Right cardiac atrium (tissue), 5 donors: ENCODE measurements around the gene PRKCA. TPM values are rescaled to one million over a fixed set of nuclear protein-coding genes. Genes with fewer than 3 reads are reported as not detected.
"Not testable (repeated sequence)": the region's sequence is repeated elsewhere in the genome, so short reads cannot be mapped to it uniquely, and the experiment has no call there.

Source experiments
- ATAC-seq, 2 donors: fragments of 200-7000 bp; cut with Tn5 transposase; one replicate each; pipeline versions ENCODE4 v1.8.0 to v1.9.1; 2020; ENCODE audit warnings: moderate library complexity in 2 of 2, mild to moderate bottlenecking in 1 of 2
- DNase-seq, 3 donors: peaks; one replicate each; pipeline ENCODE4 v3.0.0-alpha.2; 2020
- H3K27ac ChIP-seq: one replicate; pipeline ENCODE4 v1.5.1; 2013; ENCODE audit warnings: mild to moderate bottlenecking, low read length, control low read depth, moderate library complexity
- H3K27me3 ChIP-seq: one replicate; pipeline ENCODE4 v1.6.1; 2013; ENCODE audit not compliant: control insufficient read depth, insufficient read depth
- H3K4me1 ChIP-seq: one replicate; pipeline ENCODE4 v1.6.1; 2013; ENCODE audit warnings: low read length; ENCODE audit not compliant: control insufficient read depth, insufficient read depth
- H3K4me3 ChIP-seq: one replicate; pipeline ENCODE4 v1.5.1; 2013; ENCODE audit warnings: low read length, control low read depth
- H3K9me3 ChIP-seq: one replicate; pipeline ENCODE4 v1.6.1; 2013; ENCODE audit warnings: low read length; ENCODE audit not compliant: control insufficient read depth
- WGBS: extraction: QIAGEN DNeasy Blood & Tissue Kit; methylation state at CpG from one replicate; pipeline ENCODE4 v1.1.7; 2013; 5-methylcytosine and 5-hydroxymethylcytosine counted together
- intact Hi-C, 4 donors: fragments of 100-400 bp; cut with DNase I; formaldehyde crosslinking; loops; one replicate each; pipeline versions ENCODE4 v1.11.0 to v1.14.0; 2022 to 2023
- polyA plus RNA-seq: library from polyadenylated mRNA; stranded (reverse); fragments of 200-250 nt; gene quantifications from one replicate; pipeline ENCODE4 v1.2.3, GENCODE V29; 2013
- total RNA-seq, 4 donors: library from RNA; stranded (reverse); fragmentation: NEBNext Ultra II Directional; extraction: Animal tissue kit (Norgen Biotek cat#: 25700); gene quantifications; one replicate each; pipeline ENCODE4 v1.2.1, GENCODE V29; 2021
- donor health status: healthy with polysubstance abuse.
- donor health status: DM: no; HTN: yes; CAD: no.
- donor health status: DM: no; HTN: no; CAD: no.
- donor health status: DM: no; HTN: yes; CAD: no; lungs with severe emphysema.
- donor health status: DM: yes; HTN: yes; CAD: no.

Gene PRKCA
- total and polyA plus RNA-seq, 5 donors, result 2.2 to 8.0 (median 6.8) TPM

DNA sequence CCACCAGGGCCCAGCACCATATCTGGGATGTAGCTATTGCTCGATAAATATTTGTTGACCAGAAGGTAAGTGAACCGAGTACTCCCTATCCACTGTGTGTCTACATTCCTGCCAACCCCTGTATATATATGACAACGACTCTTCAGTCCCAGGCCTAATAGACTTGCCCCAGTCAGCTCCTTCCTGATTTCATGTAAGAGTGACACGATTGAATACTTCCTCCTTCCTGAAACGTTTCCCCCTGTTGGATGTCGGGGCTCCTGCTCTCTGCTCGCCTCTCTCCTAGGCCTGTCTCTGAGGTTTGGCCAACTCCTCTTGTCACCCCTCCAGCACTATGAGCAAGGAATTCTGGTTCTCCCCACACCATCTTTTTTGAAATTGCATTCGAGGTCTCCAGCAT, 178.9 kb downstream of the PRKCA start:
- Histone ChIP-seq H3K4me1 (no peaks in the 10 kb centered on the region), H3K4me3 (no peak overlapping the region), H3K27me3 (no peaks in the 10 kb centered on the region), H3K9me3 (no peaks in the 10 kb centered on the region), H3K27ac (no peak overlapping the region)
- 84% methylated on average over 8 of the region's 8 CpGs for WGBS
- ATAC-seq (no peak), DNase-seq (no peak)
- intact Hi-C loops, result no loop called here

DNA sequence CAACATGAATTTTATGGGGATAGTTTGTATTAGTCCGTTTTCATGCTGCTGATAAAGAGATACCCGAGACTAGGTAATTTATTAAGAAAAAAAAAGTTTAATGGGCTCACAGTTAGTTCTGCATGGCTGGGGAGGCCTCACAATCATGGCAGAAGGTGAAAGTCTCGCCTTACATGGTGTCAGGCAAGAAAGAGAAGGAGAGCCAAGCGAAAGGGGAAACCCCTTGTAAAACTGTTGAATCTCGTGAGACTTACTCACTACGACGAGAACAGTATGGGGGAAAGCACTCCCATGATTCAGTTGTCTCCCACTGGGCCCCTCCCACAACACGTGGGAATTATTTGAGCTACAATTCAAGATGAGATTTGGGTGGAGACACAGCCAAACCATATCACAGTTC, 181.5 kb downstream of the PRKCA start:
- 85% methylated on average over 8 of the region's 8 CpGs for WGBS

DNA sequence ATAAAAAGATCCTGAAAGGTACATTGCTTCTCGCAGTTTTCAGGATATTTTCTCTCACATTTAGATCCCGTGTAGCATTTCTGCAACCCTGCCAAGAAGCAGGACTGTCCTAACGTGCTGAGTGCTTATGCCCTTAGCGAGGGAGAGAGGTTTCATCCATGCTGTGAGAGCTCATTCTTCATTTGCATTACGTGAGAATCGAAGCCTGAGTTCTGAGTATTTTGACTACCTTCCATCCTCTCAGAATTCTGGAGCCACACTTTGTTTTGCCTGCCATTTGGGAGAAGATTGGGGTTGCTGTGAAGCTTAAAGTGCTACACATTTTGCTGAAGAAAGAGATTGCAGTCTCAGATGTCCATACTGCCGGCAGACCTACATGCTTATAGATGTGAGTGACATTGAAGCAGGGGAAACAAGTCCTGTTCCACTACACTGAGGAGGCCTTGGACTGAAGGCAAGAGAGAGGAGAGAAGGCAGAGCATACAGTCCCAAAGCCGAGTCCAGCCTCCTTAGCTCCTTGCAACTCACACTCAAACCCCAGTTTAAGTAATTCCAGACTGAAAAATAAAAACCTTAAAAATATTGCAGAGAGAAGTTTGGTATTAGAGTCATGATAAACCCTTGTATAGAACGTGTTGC, 183.0 kb downstream of the PRKCA start:
- 58% methylated on average over 9 of the region's 9 CpGs for WGBS
- no peak for ATAC-seq
- H3K27me3 ChIP-seq, result no peaks in the 10 kb centered on the region
- no peak overlapping the region for H3K4me3 ChIP-seq
- no peak for DNase-seq
- no peaks in the 10 kb centered on the region for H3K9me3 ChIP-seq
- intact Hi-C loops, result no loop called here
- H3K4me1 ChIP-seq, result no peaks in the 10 kb centered on the region
- H3K27ac ChIP-seq, result no peak overlapping the region

More for the DNA sequence above, 181.5 kb downstream of the PRKCA start:
- Histone ChIP-seq H3K9me3 (no peaks in the 10 kb centered on the region), H3K4me1 (no peaks in the 10 kb centered on the region), H3K27ac (no peak overlapping the region), H3K4me3 (no peak overlapping the region), H3K27me3 (no peaks in the 10 kb centered on the region)
- no peak for DNase-seq
- ATAC-seq, result no peak
- intact Hi-C loops, result no loop called here

DNA sequence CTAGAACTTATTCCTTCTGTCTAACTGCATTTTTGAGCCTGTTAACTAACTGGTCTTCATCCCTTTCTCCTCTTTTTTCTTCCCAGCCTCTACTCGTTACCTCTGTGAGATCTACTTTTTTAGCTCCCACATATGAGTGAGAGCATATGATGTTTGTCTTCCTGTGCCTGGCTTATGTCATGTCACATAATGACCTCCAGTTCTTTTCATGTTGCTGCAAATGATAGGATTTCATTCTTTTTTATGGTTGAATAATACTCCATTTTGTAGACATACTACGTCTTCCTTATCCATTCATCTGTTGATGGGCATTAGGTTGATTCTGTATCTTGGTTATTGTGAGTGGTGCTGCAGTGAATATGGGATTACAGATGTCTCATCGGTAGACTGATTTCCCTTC, 184.7 kb downstream of the PRKCA start:
- intact Hi-C loops, result no loop called here
- Histone ChIP-seq H3K27me3 (no peaks in the 10 kb centered on the region), H3K9me3 (no peaks in the 10 kb centered on the region), H3K4me1 (no peaks in the 10 kb centered on the region), H3K27ac (no peak overlapping the region), H3K4me3 (no peak overlapping the region)
- WGBS, result 95% methylated on average over 3 of the region's 3 CpGs
- no peak for ATAC-seq
- no peak for DNase-seq

DNA sequence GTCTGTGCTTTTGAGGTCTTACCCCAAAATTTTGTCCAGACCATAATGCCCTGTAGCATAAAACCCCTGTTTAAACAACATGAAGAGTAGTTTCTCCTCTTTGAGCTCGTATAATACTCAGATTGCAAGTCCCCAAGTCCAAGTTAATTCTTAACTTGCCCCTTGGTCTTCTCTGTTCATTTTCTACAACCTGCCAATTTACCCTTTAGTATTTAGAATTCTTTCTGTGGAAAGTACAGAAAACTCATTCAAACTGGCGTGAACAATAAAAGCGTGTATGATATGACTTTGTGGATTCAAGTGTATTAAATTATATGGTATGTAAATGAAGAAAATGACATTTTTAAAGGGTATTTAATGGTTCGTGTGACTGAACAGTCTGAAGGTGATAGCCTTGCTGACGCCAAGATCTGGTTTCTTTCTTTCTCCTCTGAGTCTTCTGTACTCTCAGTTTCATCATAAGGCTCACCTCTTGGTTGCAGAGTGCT, 185.6 kb downstream of the PRKCA start:
- Histone ChIP-seq H3K27me3 (no peaks in the 10 kb centered on the region), H3K4me1 (peaks cover 2% of the 10 kb centered on the region), H3K4me3 (no peak overlapping the region), H3K27ac (no peak overlapping the region), H3K9me3 (no peaks in the 10 kb centered on the region)
- intact Hi-C loops, result no loop called here
- no peak for ATAC-seq
- WGBS, result 91% methylated on average over 5 of the region's 5 CpGs
- DNase-seq, result no peak

DNA sequence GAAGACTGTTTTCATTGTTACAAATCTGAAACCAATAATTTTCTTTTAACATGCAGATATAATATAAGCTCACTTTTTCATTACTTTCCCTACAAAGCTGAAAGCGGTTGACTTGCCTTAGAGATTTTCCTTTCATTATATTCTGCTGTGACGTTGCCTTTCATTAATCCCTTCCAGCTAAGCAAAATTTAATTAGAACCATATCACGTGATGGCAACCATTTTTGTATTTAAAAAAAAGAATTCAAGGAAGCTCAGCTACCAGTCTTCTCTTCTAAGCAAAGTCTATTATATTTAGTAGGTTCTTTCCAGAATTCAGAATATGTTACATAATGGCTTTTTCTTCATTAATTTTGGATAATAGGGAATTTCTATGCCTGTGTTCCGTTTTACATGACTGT, 186.5 kb downstream of the PRKCA start:
- DNase-seq, result no peak
- H3K9me3 ChIP-seq, result no peaks in the 10 kb centered on the region
- no peak for ATAC-seq

DNA sequence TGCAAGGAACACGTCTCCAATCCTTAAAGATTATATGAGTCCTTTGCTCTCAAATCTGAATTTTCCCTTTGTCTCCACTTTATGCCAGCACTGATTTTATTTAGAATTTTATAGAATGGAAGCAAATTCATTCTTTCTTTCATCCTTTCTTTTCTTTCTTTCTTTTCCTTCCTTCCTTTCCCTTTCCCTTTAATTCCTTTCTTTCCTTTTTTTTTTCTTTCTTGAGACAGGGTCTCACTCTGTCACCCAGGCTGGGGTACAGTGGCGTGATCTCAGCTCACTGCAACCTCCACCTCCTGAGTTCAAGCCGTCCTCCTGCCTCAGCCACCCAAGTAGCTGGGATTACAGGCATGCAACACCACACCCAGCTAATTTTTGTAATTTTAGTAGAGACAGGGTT, 187.2 kb downstream of the PRKCA start:
- H3K4me3 ChIP-seq, ATAC-seq, intact Hi-C loops, H3K27me3 ChIP-seq, H3K27ac ChIP-seq, H3K4me1 ChIP-seq, DNase-seq, H3K9me3 ChIP-seq: not testable (repeated sequence)
- 93% methylated on average over 3 of the region's 3 CpGs for WGBS

More for the DNA sequence above, 186.5 kb downstream of the PRKCA start:
- no peak overlapping the region for H3K4me3 ChIP-seq
- no peaks in the 10 kb centered on the region for H3K27me3 ChIP-seq
- H3K27ac ChIP-seq, result no peak overlapping the region
- intact Hi-C loops, result no loop called here
- peaks cover 2% of the 10 kb centered on the region for H3K4me1 ChIP-seq
- WGBS, result 90% methylated on average over 4 of the region's 4 CpGs

DNA sequence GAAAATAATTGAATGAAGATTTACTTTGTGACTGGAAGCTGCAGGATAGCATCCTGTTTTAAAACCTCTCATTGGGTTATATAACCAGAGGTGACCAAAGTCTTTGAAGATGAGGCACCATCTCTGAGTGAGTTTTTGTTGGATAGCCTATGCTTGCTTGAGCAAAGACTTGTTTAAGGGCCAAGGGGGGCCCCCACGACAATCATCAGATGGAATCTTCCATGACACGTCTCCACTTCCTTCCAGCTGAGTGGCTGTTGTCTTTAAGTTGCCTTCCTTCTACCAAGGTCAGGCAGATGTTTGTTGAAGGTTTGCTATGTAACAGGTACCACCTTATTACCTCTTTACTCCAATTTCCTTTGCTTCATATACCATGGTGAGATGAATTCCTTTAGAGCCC, 188.8 kb downstream of the PRKCA start:
- Histone ChIP-seq H3K9me3 (no peaks in the 10 kb centered on the region), H3K4me3 (no peak overlapping the region), H3K4me1 (peaks cover 2% of the 10 kb centered on the region), H3K27me3 (no peaks in the 10 kb centered on the region), H3K27ac (no peak overlapping the region)
- intact Hi-C loops, result no loop called here
- ATAC-seq, result no peak
- 62% methylated on average over 2 of the region's 2 CpGs for WGBS
- DNase-seq, result no peak

DNA sequence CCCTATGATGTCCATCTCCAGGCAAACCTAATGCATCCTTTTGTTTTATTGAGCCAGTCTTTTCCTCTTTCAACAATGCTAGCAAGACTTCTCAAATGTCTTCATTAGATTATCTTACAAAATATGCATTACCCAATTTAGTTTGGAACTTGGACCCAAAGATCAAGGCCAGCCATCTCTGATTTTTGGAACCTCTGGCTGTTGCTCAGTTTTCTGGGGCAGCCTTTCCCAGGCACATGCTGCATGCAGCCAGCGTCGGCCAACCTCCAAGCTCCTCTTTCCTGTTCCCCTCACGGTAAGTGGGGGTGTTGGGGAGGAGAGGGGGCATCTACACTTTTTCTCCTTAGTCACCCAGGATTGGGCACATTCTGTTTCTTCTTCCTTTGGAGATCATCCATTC, 189.3 kb downstream of the PRKCA start:
- intact Hi-C loops, result no loop called here
- H3K27ac ChIP-seq, result no peak overlapping the region
- DNase-seq (no peak), ATAC-seq (no peak)
- 71% methylated on average over 3 of the region's 3 CpGs for WGBS
- no peaks in the 10 kb centered on the region for H3K9me3 ChIP-seq
- H3K4me1 ChIP-seq, result peaks cover 2% of the 10 kb centered on the region
- H3K4me3 ChIP-seq, result no peak overlapping the region
- H3K27me3 ChIP-seq, result no peaks in the 10 kb centered on the region

DNA sequence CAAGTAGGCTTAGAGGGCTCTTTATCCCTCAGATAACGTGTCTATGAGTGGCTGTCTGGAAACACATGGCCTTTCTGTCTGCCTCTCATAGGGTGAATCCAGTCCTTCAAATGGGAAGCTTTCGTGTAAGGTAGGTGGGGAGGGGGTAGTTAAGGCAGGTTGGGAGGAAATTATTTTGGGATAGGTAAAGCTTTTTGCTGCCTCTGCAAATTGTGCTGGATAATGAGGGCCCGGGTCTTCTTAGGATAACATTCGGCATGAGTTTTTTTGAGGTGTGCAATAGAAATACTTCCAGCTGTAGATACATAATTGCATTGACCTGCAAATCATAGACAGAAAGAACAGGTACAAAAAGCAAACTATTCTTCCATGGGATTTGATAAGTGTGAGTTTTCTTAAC, 189.7 kb downstream of the PRKCA start:
- ATAC-seq (no peak), DNase-seq (no peak)
- H3K4me1 ChIP-seq, result peaks cover 2% of the 10 kb centered on the region
- WGBS, result 91% methylated on average over 4 of the region's 4 CpGs
- H3K9me3 ChIP-seq, result no peaks in the 10 kb centered on the region
- no peak overlapping the region for H3K27ac ChIP-seq
- H3K4me3 ChIP-seq, result no peak overlapping the region
- intact Hi-C loops, result no loop called here
- H3K27me3 ChIP-seq, result no peaks in the 10 kb centered on the region

DNA sequence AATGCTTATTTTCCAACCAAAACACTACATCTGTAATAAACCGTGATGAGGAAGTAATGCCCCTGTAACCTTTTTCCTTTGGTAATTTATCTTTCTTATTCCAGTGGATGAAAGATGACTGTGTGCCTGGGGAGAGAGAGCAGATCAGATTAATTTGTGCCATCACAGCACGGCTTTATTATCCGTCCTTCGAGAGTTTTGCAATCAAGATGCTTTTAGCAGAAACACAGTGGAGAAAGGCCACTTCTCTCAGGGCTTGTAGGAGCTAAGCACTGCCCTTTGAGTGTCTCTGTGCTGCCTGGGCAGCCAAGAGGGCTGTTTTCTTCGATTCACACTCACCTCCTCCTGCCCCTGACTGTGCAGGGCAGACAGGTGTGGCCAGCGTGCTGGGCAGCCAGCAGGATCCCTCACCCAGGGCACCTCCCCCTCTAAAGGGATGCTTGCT, 190.2 kb downstream of the PRKCA start:
- H3K9me3 ChIP-seq, result no peaks in the 10 kb centered on the region
- intact Hi-C loops, result no loop called here
- no peak overlapping the region for H3K27ac ChIP-seq
- ATAC-seq, result no peak
- WGBS, result 60% methylated on average over 6 of the region's 6 CpGs
- DNase-seq, result no peak
- H3K27me3 ChIP-seq, result no peaks in the 10 kb centered on the region
- H3K4me1 ChIP-seq, result peaks cover 2% of the 10 kb centered on the region
- H3K4me3 ChIP-seq, result no peak overlapping the region
